Neuronal stem cell (in vitro differentiated cells): Measurements from ENCODE around the gene MYOZ1.
"Not testable (repeated sequence)": the region's sequence is repeated elsewhere in the genome, so short reads cannot be mapped to it uniquely, and the experiment has no call there.

Experiments used
- DNase-seq: peaks from one replicate; pipeline ENCODE4 v3.0.0-alpha.2; 2013; ENCODE audit warnings: low spot score
- H2AFZ ChIP-seq: one replicate; pipeline ENCODE4 v1.6.1; 2013; ENCODE audit warnings: mild to moderate bottlenecking, low read length, inconsistent platforms
- H2AK5ac ChIP-seq: 2 replicates; pipeline ENCODE4 v1.6.1; 2013; ENCODE audit warnings: low read depth, mild to moderate bottlenecking, inconsistent platforms, low read length, moderate library complexity, mixed read lengths
- H2BK120ac ChIP-seq: 2 replicates; pipeline ENCODE4 v1.6.1; 2013; ENCODE audit warnings: low read depth, mild to moderate bottlenecking, inconsistent platforms, low read length, moderate library complexity, mixed read lengths
- H2BK12ac ChIP-seq: one replicate; pipeline ENCODE4 v1.6.1; 2013; ENCODE audit warnings: low read length, inconsistent platforms
- H2BK15ac ChIP-seq: 2 replicates; pipeline ENCODE4 v1.6.1; 2013; ENCODE audit warnings: mild to moderate bottlenecking, low read length, inconsistent platforms, mixed read lengths
- H2BK5ac ChIP-seq: one replicate; pipeline ENCODE4 v1.6.1; 2013; ENCODE audit warnings: inconsistent platforms, mild to moderate bottlenecking, low read length, moderate library complexity
- H3K14ac ChIP-seq: one replicate; pipeline ENCODE4 v1.6.1; 2013; ENCODE audit warnings: low read length, inconsistent platforms
- H3K18ac ChIP-seq: 2 replicates; pipeline ENCODE4 v1.6.1; 2013; ENCODE audit warnings: low read length, inconsistent platforms
- H3K23ac ChIP-seq: 2 replicates; pipeline ENCODE4 v1.6.1; 2013; ENCODE audit warnings: low read depth, mild to moderate bottlenecking, mixed read lengths, low read length, inconsistent platforms; ENCODE audit not compliant: poor library complexity
- H3K27ac ChIP-seq: replicated peaks from 3 replicates; pipeline ENCODE4 v1.5.1; 2013; ENCODE audit warnings: low read length, inconsistent platforms
- H3K27me3 ChIP-seq, 3 experiments: 2 replicates each; pipeline ENCODE4 v1.6.1; 2013; ENCODE audit warnings: low read length in 3 of 3, mild to moderate bottlenecking in 2 of 3, inconsistent platforms in 1 of 3, low read depth in 1 of 3, mixed read lengths in 1 of 3, moderate library complexity in 1 of 3; ENCODE audit not compliant: control insufficient read depth in 3 of 3, insufficient read depth in 3 of 3
- H3K36me3 ChIP-seq, 2 donors: replicated peaks in 1 of 2; 2 replicates each; pipeline ENCODE4 v1.6.1; 2013; ENCODE audit warnings: low read length in 2 of 2; ENCODE audit not compliant: control insufficient read depth in 2 of 2, insufficient read depth in 2 of 2
- H3K4ac ChIP-seq: 2 replicates; pipeline ENCODE4 v1.6.1; 2013; ENCODE audit warnings: inconsistent platforms, mild to moderate bottlenecking, low read length, moderate library complexity
- H3K4me1 ChIP-seq, 2 donors: 1 replicate in 1 of 2; 2 replicates in 1 of 2; pipeline ENCODE4 v1.6.1; 2013; ENCODE audit warnings: low read length in 2 of 2, low read depth in 1 of 2; ENCODE audit not compliant: control insufficient read depth in 2 of 2, insufficient read depth in 1 of 2
- H3K4me2 ChIP-seq: one replicate; pipeline ENCODE4 v1.6.1; 2013; ENCODE audit warnings: mild to moderate bottlenecking, low read length, inconsistent platforms; ENCODE audit not compliant: insufficient read depth, poor library complexity, severe bottlenecking
- H3K4me3 ChIP-seq, 2 donors: 2 replicates each; pipeline ENCODE4 v1.5.1; 2013; ENCODE audit warnings: low read length in 2 of 2, mild to moderate bottlenecking in 2 of 2, inconsistent platforms in 1 of 2, moderate library complexity in 1 of 2
- H3K79me1 ChIP-seq: one replicate; pipeline ENCODE4 v1.6.1; 2013; ENCODE audit warnings: low read depth, mild to moderate bottlenecking, inconsistent platforms, low read length, moderate library complexity
- H3K9ac ChIP-seq: one replicate; pipeline ENCODE4 v1.6.1; 2013; ENCODE audit warnings: mild to moderate bottlenecking, low read depth, low read length, inconsistent platforms; ENCODE audit not compliant: poor library complexity
- H3K9me3 ChIP-seq, 2 donors: replicated peaks in 1 of 2; 2 replicates each; pipeline versions ENCODE3 to v1.6.1; 2013; ENCODE audit warnings: low read length in 2 of 2, mild to moderate bottlenecking in 2 of 2, inconsistent platforms in 1 of 2, low read depth in 1 of 2, mixed read lengths in 1 of 2, moderate library complexity in 1 of 2; ENCODE audit not compliant: control insufficient read depth in 2 of 2, insufficient read depth in 1 of 2
- H4K8ac ChIP-seq: one replicate; pipeline ENCODE4 v1.6.1; 2013; ENCODE audit warnings: low read depth, mild to moderate bottlenecking, inconsistent platforms, low read length, moderate library complexity
- H4K91ac ChIP-seq: one replicate; pipeline ENCODE4 v1.6.1; 2013; ENCODE audit warnings: low read length, low read depth, mild to moderate bottlenecking, inconsistent platforms; ENCODE audit not compliant: poor library complexity
- WGBS, 2 donors: extraction: QIAGEN DNeasy Blood & Tissue Kit; methylation state at CpG; one replicate each; pipeline ENCODE4 v1.1.7; 2013; ENCODE audit warnings: missing lambda C conversion rate in 2 of 2, mixed read lengths in 1 of 2; ENCODE audit not compliant: insufficient read length in 2 of 2, insufficient replicate concordance in 1 of 2; ENCODE audit errors: extremely low coverage in 2 of 2; 5-methylcytosine and 5-hydroxymethylcytosine counted together

Gene MYOZ1

DNA sequence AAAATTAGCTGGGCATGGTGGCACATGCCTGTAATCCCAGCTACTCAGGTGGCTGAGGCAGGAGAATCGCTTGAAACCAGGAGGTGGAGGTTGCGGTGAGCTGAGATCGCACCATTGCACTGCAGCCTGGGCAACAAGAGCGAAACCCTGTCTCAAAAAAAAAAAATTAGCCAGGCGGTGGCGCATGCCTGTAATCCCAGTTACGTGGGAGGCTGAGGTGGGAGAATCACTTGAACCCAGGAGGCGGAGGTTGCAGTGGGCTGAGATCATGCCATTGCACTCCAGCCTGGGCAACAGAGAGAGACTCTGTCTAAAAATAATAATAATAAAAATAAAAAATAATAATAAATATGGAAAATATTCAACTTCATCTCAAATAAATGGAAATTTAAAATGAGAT lies 24.1 kb downstream of the MYOZ1 start:
- H3K79me1 ChIP-seq, DNase-seq, H2AK5ac ChIP-seq, H2BK12ac ChIP-seq, H3K23ac ChIP-seq, H3K4ac ChIP-seq, H2BK120ac ChIP-seq, H2AFZ ChIP-seq, H4K91ac ChIP-seq, H3K27me3 ChIP-seq, H3K27ac ChIP-seq, H3K9ac ChIP-seq, H2BK15ac ChIP-seq, H4K8ac ChIP-seq, H3K14ac ChIP-seq, H3K4me3 ChIP-seq, H3K4me2 ChIP-seq, H3K18ac ChIP-seq, H2BK5ac ChIP-seq, H3K4me1 ChIP-seq, H3K9me3 ChIP-seq: not testable (repeated sequence)
- peaks cover 0 to 14% of the 10 kb centered on the region in 2 donors for H3K36me3 ChIP-seq
- no CpG with 5 or more reads among the region's 8 CpGs for WGBS, 2 donors

DNA sequence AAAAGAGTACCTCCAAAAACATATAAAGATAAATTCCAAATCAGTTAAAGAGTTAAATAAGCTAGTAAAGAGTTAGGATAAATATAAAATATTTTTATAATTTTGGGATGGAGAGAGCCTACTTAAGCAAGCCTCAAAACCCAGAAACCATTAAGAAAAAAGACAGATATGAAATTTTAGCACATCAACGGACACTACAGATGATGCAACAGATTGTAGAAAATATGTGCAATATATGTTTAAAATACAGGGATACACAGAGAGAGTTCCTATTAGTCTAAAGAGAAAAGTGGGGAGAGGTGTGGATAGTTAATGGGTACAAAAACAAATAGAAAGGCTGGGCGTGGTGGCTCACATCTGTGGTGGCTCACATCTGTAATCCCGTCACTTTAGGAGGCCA lies 26.6 kb downstream of the MYOZ1 start:
- no CpG with 5 or more reads among the region's 3 CpGs for WGBS, 2 donors
- no peak overlapping the region for H3K27ac ChIP-seq

DNA sequence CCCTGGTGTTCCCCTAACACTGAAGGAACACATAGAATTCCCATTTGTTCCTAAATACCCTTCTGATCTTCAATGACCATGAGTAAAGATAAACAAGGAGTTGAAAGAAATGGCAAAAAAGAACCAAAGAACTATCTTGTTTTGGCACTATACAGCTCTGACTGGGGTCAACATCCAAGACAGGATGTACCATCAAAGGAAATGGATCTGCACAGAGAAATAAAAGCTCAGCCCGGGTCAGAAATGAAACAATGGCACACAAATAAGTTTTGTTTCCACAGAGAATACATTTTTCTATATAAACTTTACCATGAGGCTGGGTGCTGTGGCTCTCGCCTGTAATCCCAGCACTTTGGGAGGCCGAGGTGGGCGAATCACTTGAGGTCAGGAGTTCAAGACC lies 32.2 kb downstream of the MYOZ1 start:
- Histone ChIP-seq H3K36me3 (peaks cover 3 to 24% of the 10 kb centered on the region in 2 donors), H3K4me2 (no peak overlapping the region), H3K14ac (no peak overlapping the region), H2AK5ac (no peak overlapping the region), H2BK120ac (no peak overlapping the region), H4K8ac (no peak overlapping the region), H3K23ac (no peak overlapping the region), H3K4ac (no peak overlapping the region), H2AFZ (no peak overlapping the region), H2BK15ac (no peak overlapping the region), H2BK5ac (no peak overlapping the region), H3K9me3 (no peaks in the 10 kb centered on the region), H3K27me3 (no peaks in the 10 kb centered on the region), H4K91ac (no peak overlapping the region), H3K9ac (no peak overlapping the region), H3K79me1 (no peaks in the 10 kb centered on the region), H2BK12ac (no peak overlapping the region), H3K27ac (no peak overlapping the region), H3K18ac (no peak overlapping the region), H3K4me3 (no peak overlapping the region), H3K4me1 (no peaks in the 10 kb centered on the region)
- DNase-seq: no peak
- no CpG with 5 or more reads among the region's 4 CpGs for WGBS, 2 donors

More for the DNA sequence above, 26.6 kb downstream of the MYOZ1 start:
- Histone ChIP-seq H3K18ac (no peak overlapping the region), H3K9ac (no peak overlapping the region), H3K4me2 (no peak overlapping the region), H3K4me3 (no peak overlapping the region), H2AK5ac (no peak overlapping the region), H2BK15ac (no peak overlapping the region), H3K4ac (no peak overlapping the region), H3K14ac (no peak overlapping the region), H3K4me1 (no peaks in the 10 kb centered on the region), H3K27me3 (no peaks in the 10 kb centered on the region), H4K91ac (no peak overlapping the region), H2BK120ac (no peak overlapping the region), H2BK12ac (no peak overlapping the region), H2BK5ac (no peak overlapping the region), H2AFZ (no peak overlapping the region), H3K79me1 (peaks cover 4% of the 10 kb centered on the region), H3K36me3 (peaks cover 0 to 12% of the 10 kb centered on the region in 2 donors), H3K23ac (no peak overlapping the region), H3K9me3 (no peaks in the 10 kb centered on the region), H4K8ac (no peak overlapping the region)
- DNase-seq: no peak

DNA sequence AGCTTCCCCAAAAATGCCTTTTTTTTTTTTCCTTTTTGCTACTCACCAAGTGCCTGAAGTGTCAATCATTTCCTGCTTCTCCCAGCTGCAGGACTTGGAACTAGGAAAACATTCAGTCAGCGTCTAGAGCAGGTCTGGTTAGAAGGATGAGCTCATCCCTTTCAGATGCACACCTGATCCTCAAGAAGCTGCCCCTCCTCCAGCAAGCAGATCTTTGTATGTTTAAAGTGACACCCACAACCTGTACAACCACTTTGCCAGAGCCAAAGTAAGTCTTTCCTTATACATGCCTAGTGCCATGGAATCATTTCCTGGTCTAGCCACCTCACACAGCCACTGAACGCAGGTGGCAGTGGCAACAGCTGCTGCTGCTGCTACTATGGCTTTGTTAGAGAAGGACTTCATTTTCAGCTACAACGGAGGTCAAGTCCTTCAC lies 39.8 kb downstream of the MYOZ1 start:
- H3K79me1 ChIP-seq: no peaks in the 10 kb centered on the region
- WGBS, 2 donors: no CpG with 5 or more reads among the region's 3 CpGs
- no peak overlapping the region for H3K23ac ChIP-seq
- H2AFZ ChIP-seq: no peak overlapping the region
- H3K4me3 ChIP-seq: no peak overlapping the region
- no peak overlapping the region for H3K4me2 ChIP-seq
- no peak overlapping the region for H2BK12ac ChIP-seq
- no peak for DNase-seq
- no peaks in the 10 kb centered on the region for H3K9me3 ChIP-seq
- H4K91ac ChIP-seq: no peak overlapping the region
- no peak overlapping the region for H3K14ac ChIP-seq
- H4K8ac ChIP-seq: no peak overlapping the region
- H2AK5ac ChIP-seq: no peak overlapping the region
- H3K18ac ChIP-seq: no peak overlapping the region
- no peak overlapping the region for H2BK5ac ChIP-seq
- peaks cover 0 to 14% of the 10 kb centered on the region in 2 donors for H3K36me3 ChIP-seq
- no peak overlapping the region for H3K4ac ChIP-seq
- H3K27me3 ChIP-seq: no peaks in the 10 kb centered on the region
- H2BK15ac ChIP-seq: no peak overlapping the region
- peaks cover 3 to 4% of the 10 kb centered on the region in 2 donors for H3K4me1 ChIP-seq
- H2BK120ac ChIP-seq: no peak overlapping the region
- no peak overlapping the region for H3K9ac ChIP-seq
- no peak overlapping the region for H3K27ac ChIP-seq
